ENCODE measurements around the gene FNBP1L.

The FNBP1L gene

GRCh38 chr1:93447481-93448291 is at the start of gene FNBP1L:
Gene FNBP1L, plus strand, starts transcription at chr1:93448118. Its CDS starts 164 bp downstream, at chr1:93448282.
- peak; percentile 87 for DNase-seq (ENCODE audit: low spot score)

GRCh38 chr1:93399781-93400180 is 48.1 kb upstream of the FNBP1L start:
- no peak for DNase-seq (ENCODE audit: low spot score)

- DNase-seq (ENCODE audit: low spot score), result no peak
Observed at GRCh38 chr1:93408203-93408602, 39.7 kb upstream of the FNBP1L start.

- no peak for DNase-seq (ENCODE audit: low spot score)
Observed at GRCh38 chr1:93411000-93411399, 36.9 kb upstream of the FNBP1L start.

- no peak for DNase-seq (ENCODE audit: low spot score)
Observed at GRCh38 chr1:93414749-93415148, 33.2 kb upstream of the FNBP1L start.

- no peak for DNase-seq (ENCODE audit: low spot score)
Observed at GRCh38 chr1:93415296-93415695, 32.6 kb upstream of the FNBP1L start.

- no peak for DNase-seq (ENCODE audit: low spot score)
Observed at GRCh38 chr1:93416183-93416582, 31.7 kb upstream of the FNBP1L start.

GRCh38 chr1:93419344-93419743 is 28.6 kb upstream of the FNBP1L start:
- DNase-seq (ENCODE audit: low spot score), result no peak

- DNase-seq (ENCODE audit: low spot score), result no peak
Observed at GRCh38 chr1:93420400-93420799, 27.5 kb upstream of the FNBP1L start.

GRCh38 chr1:93426181-93426580 is 21.7 kb upstream of the FNBP1L start:
- DNase-seq (ENCODE audit: low spot score), result no peak

- DNase-seq (ENCODE audit: low spot score), result no peak
Observed at GRCh38 chr1:93427656-93428055, 20.3 kb upstream of the FNBP1L start.

- DNase-seq (ENCODE audit: low spot score), result no peak
Observed at GRCh38 chr1:93433407-93433961, 14.4 kb upstream of the FNBP1L start.

- DNase-seq (ENCODE audit: low spot score), result no peak
Observed at GRCh38 chr1:93434088-93434487, 13.8 kb upstream of the FNBP1L start.

GRCh38 chr1:93434987-93435386 is 12.9 kb upstream of the FNBP1L start:
- no peak for DNase-seq (ENCODE audit: low spot score)

GRCh38 chr1:93435443-93435842 is 12.5 kb upstream of the FNBP1L start:
- no peak for DNase-seq (ENCODE audit: low spot score)

GRCh38 chr1:93436496-93436895 is 11.4 kb upstream of the FNBP1L start:
- DNase-seq (ENCODE audit: low spot score), result no peak

- DNase-seq (ENCODE audit: low spot score), result peak; percentile 58
Observed at GRCh38 chr1:93437976-93438605, 9.8 kb upstream of the FNBP1L start.

GRCh38 chr1:93438716-93439115 is 9.2 kb upstream of the FNBP1L start:
- DNase-seq (ENCODE audit: low spot score), result no peak

GRCh38 chr1:93440272-93440671 is 7.6 kb upstream of the FNBP1L start:
- no peak for DNase-seq (ENCODE audit: low spot score)

GRCh38 chr1:93440706-93441105 is 7.2 kb upstream of the FNBP1L start:
- DNase-seq (ENCODE audit: low spot score), result no peak

- no peak for DNase-seq (ENCODE audit: low spot score)
Observed at GRCh38 chr1:93441589-93441988, 6.3 kb upstream of the FNBP1L start.

- peak; percentile 25 for DNase-seq (ENCODE audit: low spot score)
Observed at GRCh38 chr1:93442008-93442666, 5.8 kb upstream of the FNBP1L start.

GRCh38 chr1:93442741-93443140 is 5.2 kb upstream of the FNBP1L start:
- no peak for DNase-seq (ENCODE audit: low spot score)

Data from AG20443 (cell line).